ENCODE results near the gene NOS3. TPM values are rescaled to one million over a fixed set of nuclear protein-coding genes. Genes with fewer than 3 reads are reported as not detected.

Gene NOS3
- total and polyA plus RNA-seq, 9 of the 15 experiments (the other 6 are each of a cell fraction or from before 2014, with no cell fraction given): 1.1 to 121 (median 23.6) TPM

- intact Hi-C loops (cut with micrococcal nuclease) (no loop called here), in situ Hi-C loops (cut with MboI) (no loop called here)
- Histone ChIP-seq H3K9ac (ENCODE audit: insufficient read depth in 1 of 2, low read depth in 2 of 2, low read length in 2 of 2) (peak within 1 kb of the TSS in 1 of 2 experiments; percentile 68; a peak in 2 of 4 replicates), H2AFZ (ENCODE audit: low read depth, low read length) (no peak within 1 kb of the TSS), H3K27ac (ENCODE audit: extremely low read depth, low read depth, low read length) (no peak within 1 kb of the TSS), H3K36me3 (ENCODE audit: control insufficient read depth, insufficient read depth, low read length) (peaks cover 18% of the 10 kb centered on the region), H4K20me1 (replicated peaks; ENCODE audit: control insufficient read depth, insufficient read depth, low read length) (no peaks in the 10 kb centered on the region; the same call in 1 of the 2 replicates), H3K9me3 (replicated peaks; ENCODE audit: control insufficient read depth, insufficient read depth, low read depth, low read length) (no peaks in the 10 kb centered on the region), H3K79me2 (ENCODE audit: control insufficient read depth, insufficient read depth, low read length) (no peaks in the 10 kb centered on the region), H3K9me1 (ENCODE audit: control insufficient read depth, insufficient read depth, low read length) (no peaks in the 10 kb centered on the region), H3K4me2 (ENCODE audit: insufficient read depth, low read length) (no peak within 1 kb of the TSS), H3K4me1 (replicated peaks in 1 of 2; ENCODE audit: control insufficient read depth in 2 of 2, insufficient read depth in 2 of 2, low read length in 2 of 2) (peaks cover under 1 to 57% of the 10 kb centered on the region in 2 experiments; a peak in 3 of 5 replicates), H3K4me3 (no peak within 1 kb of the TSS), H3K27me3 (ENCODE audit: control insufficient read depth in 2 of 2, insufficient read depth in 2 of 2, low read length in 2 of 2) (no peaks in the 10 kb centered on the region)
- FAIRE-seq (no peak), DNase-seq (ENCODE audit: extremely low read depth in 1 of 4, low spot score in 3 of 4) (peak in 2 of 4 experiments; percentile 11 to 17), ATAC-seq (no peak)
- 71% methylated on average over 21 of the region's 22 CpGs for WGBS (ENCODE audit: insufficient coverage, low coverage, missing lambda C conversion rate)
- POLR2A ChIA-PET: interaction anchor here (0.7 to 3.1 kb wide), 4 partner anchors 9 to 72 kb away, joined by 3 to 23 read pairs (median 4); no protein-coding TSS in a partner anchor
- BruUV-seq (replicated peaks): no TSS peak
- TF ChIP-seq NR2F6 (CRISPR knock-in tag; IDR thresholded peaks at IDR 0.05) (no peak), ETS1 (conservative IDR thresholded peaks at IDR 0.05; ENCODE audit: control insufficient read depth, low read depth, low read length) (no peak), ZFP1 (CRISPR knock-in tag; IDR thresholded peaks at IDR 0.05) (no peak), ZBED1 (IDR thresholded peaks at IDR 0.05) (no peak), IRF1 (CRISPR knock-in tag; IDR thresholded peaks at IDR 0.05; ENCODE audit: borderline replicate concordance) (no peak), MTF1 (CRISPR knock-in tag; IDR thresholded peaks at IDR 0.05; ENCODE audit: borderline replicate concordance) (no peak), POLR2G (IDR thresholded peaks at IDR 0.05; ENCODE audit: low read depth, low read length) (0 out of 2 replicates have a peak, but pooled peaks have one; percentile 56), FOXA1 (IDR thresholded peaks at IDR 0.05; ENCODE audit: borderline replicate concordance) (no peak), ZNF384 (IDR thresholded peaks at IDR 0.05; ENCODE audit: low read depth, low read length) (no peak), ZBTB33 (CRISPR knock-in tag; IDR thresholded peaks at IDR 0.05) (0 out of 2 replicates have a peak, but pooled peaks have one; percentile 18), NFIC (IDR thresholded peaks at IDR 0.05) (peak; percentile 78), HDAC3 (IDR thresholded peaks at IDR 0.05; ENCODE audit: borderline replicate concordance, partially characterized antibody) (no peak)
- CTCF ChIA-PET (ENCODE audit: low intra/inter-chr PET ratio): no interaction called here
These were observed 57.4 kb downstream of the NOS3 start, which contains the start of gene ASIC3 for GRCh38 chr7:151047976-151048815. Gene ASIC3 (plus strand): TSS chr7:151048531. CDS start chr7:151048886, 355 bp downstream.

All from K562 (cell line).